Measurements from ENCODE around the gene GPR151. TPM values are rescaled to one million over a fixed set of nuclear protein-coding genes. Genes with fewer than 3 reads are reported as not detected.
A peak's percentile ranks its signal among the peaks of the same experiment; 100 is the strongest.

The GPR151 gene
- total and polyA plus RNA-seq, 2 of the 4 experiments (the other 2 are of a cell fraction): not detected

DNA sequence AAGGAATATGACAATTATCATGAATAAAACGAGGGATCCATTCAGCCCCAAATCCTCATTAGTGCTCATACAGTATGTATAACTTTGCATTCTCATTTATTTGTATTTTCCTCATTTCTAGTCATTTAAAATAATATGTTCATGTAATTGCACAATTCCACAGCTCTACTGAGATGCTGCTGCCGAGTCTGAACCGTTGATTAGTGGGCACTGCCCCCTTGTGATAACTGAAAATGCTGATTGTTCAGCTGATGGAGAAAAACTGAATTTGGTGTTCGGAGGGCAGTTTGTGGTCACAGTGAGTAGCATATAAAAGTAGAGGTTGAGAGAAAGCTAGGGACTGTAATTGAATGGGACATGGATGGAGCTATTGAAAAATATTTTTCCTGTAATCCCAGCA is 12.2 kb upstream of the GPR151 start:
- Histone ChIP-seq H3K9ac (ENCODE audit: low read depth, low read length) (no peak overlapping the region), H3K23ac (ENCODE audit: low read depth, low read length) (no peak overlapping the region), H3K18ac (ENCODE audit: low read depth, low read length) (no peak overlapping the region), H2AK5ac (ENCODE audit: low read depth, low read length) (no peak overlapping the region), H3K56ac (ENCODE audit: extremely low read depth, insufficient read depth, low read length) (no peak overlapping the region), H3K4me3 (ENCODE audit: insufficient read depth, low read depth, low read length) (no peak overlapping the region), H3K4me1 (ENCODE audit: control insufficient read depth, insufficient read depth, low read length) (no peaks in the 10 kb centered on the region), H2AFZ (replicated peaks; ENCODE audit: low read length, poor library complexity) (no peak overlapping the region), H3K14ac (replicated peaks; ENCODE audit: low read depth, low read length) (no peak overlapping the region), H4K20me1 (ENCODE audit: insufficient read depth, low read length) (no peaks in the 10 kb centered on the region), H4K8ac (ENCODE audit: low read depth in 2 of 2, low read length in 2 of 2) (no peak overlapping the region), H4K91ac (ENCODE audit: insufficient read depth, low read depth, low read length) (no peak overlapping the region), H3K9me3 (ENCODE audit: control insufficient read depth, insufficient read depth, low read length) (no peaks in the 10 kb centered on the region), H3K36me3 (ENCODE audit: control insufficient read depth, insufficient read depth, low read length) (no peaks in the 10 kb centered on the region), H3K4ac (ENCODE audit: low read depth, low read length) (no peak overlapping the region), H2BK15ac (ENCODE audit: low read depth, low read length) (no peak overlapping the region), H3K9me1 (ENCODE audit: insufficient read depth, low read length) (no peaks in the 10 kb centered on the region), H3K27ac (ENCODE audit: insufficient read depth, low read length) (no peak overlapping the region), H4K5ac (ENCODE audit: low read depth, low read length) (no peak overlapping the region), H2BK20ac (ENCODE audit: low read depth, low read length) (no peak overlapping the region), H3K4me2 (ENCODE audit: low read depth, low read length) (no peak overlapping the region), H2BK120ac (ENCODE audit: low read depth, low read length) (no peak overlapping the region), H2AK9ac (replicated peaks; ENCODE audit: low read depth, low read length, poor library complexity) (no peak overlapping the region), H2BK5ac (ENCODE audit: low read depth, low read length, poor library complexity, severe bottlenecking) (no peak overlapping the region), H3K79me1 (ENCODE audit: low read depth in 1 of 2, low read length in 2 of 2) (no peaks in the 10 kb centered on the region), H3K27me3 (ENCODE audit: control insufficient read depth, insufficient read depth, low read length) (peaks cover 5% of the 10 kb centered on the region)
- DNase-seq: no peak
- ChIA-PET POLR2A (ENCODE audit: unreplicated experiment) (no interaction called here), CTCF (interaction anchor here (0.6 kb wide), 1 partner anchor 926 kb away, joined by 4 read pairs; no protein-coding TSS in a partner anchor)
- intact Hi-C loops (cut with micrococcal nuclease): loop anchor here (1.0 kb wide), 1 partner anchor 62 kb away; no protein-coding TSS in a partner anchor
- dilution Hi-C loops (cut with HindIII; ENCODE audit: low sequenced_read_pairs, unreplicated experiment): loop anchor here (25.0 kb wide), 1 partner anchor 434 kb away; no protein-coding TSS in a partner anchor
- no peak for TF ChIP-seq RFX5 (IDR thresholded peaks at IDR 0.05; ENCODE audit: low read depth, low read length)
- TF ChIP-seq CEBPB (IDR thresholded peaks at IDR 0.05; ENCODE audit: low read depth, low read length): 0 out of 2 replicates have a peak, but pooled peaks have one; percentile 26
- in situ Hi-C loops (cut with MboI; ENCODE audit: low sequenced_read_pairs): loop anchor here (25.0 kb wide), 2 partner anchors 834 to 1059 kb away; no protein-coding TSS in a partner anchor
- WGBS, 2 experiments (ENCODE audit: extremely low coverage in 2 of 2, insufficient read length in 1 of 2): 89% methylated on average over 2 of the region's 4 CpGs; no CpG with 5 or more reads in 1 of the 2 experiments
- no peak for ATAC-seq (ENCODE audit: low read depth)
- no TSS peak for BruUV-seq (replicated peaks)
